Bronchial smooth muscle cell (primary cell): ENCODE results near the gene USE1. TPM values are rescaled to one million over a fixed set of nuclear protein-coding genes. Genes with fewer than 3 reads are reported as not detected.

Experiments used
- total RNA-seq: library from RNA; depleted of rRNA; stranded (reverse); fragments of >200 nt; gene quantifications from 2 replicates; pipeline ENCODE4 v1.2.1, GENCODE V29; 2014

Gene USE1
- 26.0 and 39.9 TPM in 2 replicates for total RNA-seq

GRCh38 chr19:17215127-17215971 is at the start of gene USE1:
Gene USE1, plus strand, starts transcription at chr19:17215357. Its CDS starts 49 bp downstream, at chr19:17215406.

GRCh38 chr19:17226002-17226933 is 11.1 kb downstream of the USE1 start, which contains the start of gene OCEL1:
Gene OCEL1, plus strand, starts transcription at chr19:17226226. Its CDS starts 22 bp downstream, at chr19:17226248.

GRCh38 chr19:17245535-17245984 is 30.4 kb downstream of the USE1 start, which contains the start of gene NR2F6:
Gene NR2F6, minus strand, starts transcription at chr19:17245919. Its CDS starts 699 bp downstream, at chr19:17245220.

GRCh38 chr19:17264641-17264979 is 49.5 kb downstream of the USE1 start, which contains the start of gene USHBP1:
Gene USHBP1, minus strand, starts transcription at chr19:17264745. Its CDS starts 446 bp downstream, at chr19:17264299.

GRCh38 chr19:17266975-17267788 is 52.0 kb downstream of the USE1 start, which contains the start of gene BABAM1:
Gene BABAM1, plus strand, starts transcription at chr19:17267443. Its CDS starts 1,364 bp downstream, at chr19:17268807.

Other genes starting within 250 kb of the USE1 start
- 0.47 and 0.69 TPM in 2 replicates for gene CPAMD8, start 188.5 kb upstream of the USE1 start, total RNA-seq
- gene HAUS8, start 139.9 kb upstream of the USE1 start, total RNA-seq = 0.79 and 0.94 TPM in 2 replicates
- 41.6 and 45.3 TPM in 2 replicates for gene MYO9B, start 139.6 kb upstream of the USE1 start, total RNA-seq
- gene OCEL1, start 10.9 kb downstream of the USE1 start, total RNA-seq = 0.94 and 2.2 TPM in 2 replicates
- gene NR2F6, start 30.6 kb downstream of the USE1 start, total RNA-seq = 22.4 and 24.0 TPM in 2 replicates
- not detected in 2 replicates for gene USHBP1, start 49.4 kb downstream of the USE1 start, total RNA-seq
- 90.1 and 101 TPM in 2 replicates for gene BABAM1, start 52.1 kb downstream of the USE1 start, total RNA-seq
- 0.16 and 0.17 TPM in 2 replicates for gene ANKLE1, start 66.5 kb downstream of the USE1 start, total RNA-seq
- 8.7 and 10.6 TPM in 2 replicates for gene ABHD8, start 88.1 kb downstream of the USE1 start, total RNA-seq
- gene MRPL34, start 90.5 kb downstream of the USE1 start, total RNA-seq = 17.3 and 29.0 TPM in 2 replicates
- gene DDA1, start 94.2 kb downstream of the USE1 start, total RNA-seq = 16.5 TPM in 2 replicates
- 2.2 and 3.9 TPM in 2 replicates for gene ANO8, start 119.5 kb downstream of the USE1 start, total RNA-seq
- 7.6 and 8.0 TPM in 2 replicates for gene GTPBP3, start 122.2 kb downstream of the USE1 start, total RNA-seq
- not detected in 2 replicates for gene PLVAP, start 162.0 kb downstream of the USE1 start, total RNA-seq
- not detected in 2 replicates for gene CCDC194, start 178.8 kb downstream of the USE1 start, total RNA-seq
- gene BST2, start 190.3 kb downstream of the USE1 start, total RNA-seq = 0.60 and 2.8 TPM in 2 replicates
- gene MVB12A, start 204.7 kb downstream of the USE1 start, total RNA-seq = 21.3 and 32.6 TPM in 2 replicates
- gene TMEM221, start 233.3 kb downstream of the USE1 start, total RNA-seq = 0.09 and 0.16 TPM in 2 replicates
- gene NXNL1, start 245.6 kb downstream of the USE1 start, total RNA-seq = not detected in 2 replicates